IgD-negative memory B cell (primary cell): ENCODE results near the gene DCC. TPM values are rescaled to one million over a fixed set of nuclear protein-coding genes. Genes with fewer than 3 reads are reported as not detected.

ENCODE experiments used
- H3K27ac Mint-ChIP-seq, 3 donors: one replicate each; pipeline ENCODE4 v1.8.0; 2020 to 2022; ENCODE audit warnings: mild to moderate bottlenecking in 3 of 3, mixed read lengths in 3 of 3, moderate library complexity in 1 of 3
- H3K27me3 Mint-ChIP-seq: one replicate; pipeline ENCODE4 v1.8.0; 2021; ENCODE audit warnings: mixed read lengths
- H3K36me3 Mint-ChIP-seq: one replicate; pipeline ENCODE4 v1.8.0; 2020; ENCODE audit warnings: mild to moderate bottlenecking, mixed read lengths
- H3K4me1 Mint-ChIP-seq, 3 donors: one replicate each; pipeline ENCODE4 v1.8.0; 2020 to 2022; ENCODE audit warnings: mixed read lengths in 3 of 3, mild to moderate bottlenecking in 1 of 3
- H3K4me3 Mint-ChIP-seq, 4 donors: one replicate each; pipeline ENCODE4 v1.8.0; 2020 to 2022; ENCODE audit warnings: mild to moderate bottlenecking in 4 of 4, mixed read lengths in 4 of 4, moderate library complexity in 3 of 4
- H3K9me3 Mint-ChIP-seq, 3 donors: one replicate each; pipeline ENCODE4 v1.8.0; 2020 to 2021; ENCODE audit warnings: mixed read lengths in 3 of 3, mild to moderate bottlenecking in 1 of 3
- polyA plus RNA-seq: library from polyadenylated mRNA; unstranded; fragments of 300-500 nt; fragmentation: Illumina TruSeq; gene quantifications from one replicate; pipeline ENCODE4 v1.2.3, GENCODE V29; 2021

DCC gene
- not detected for polyA plus RNA-seq

- peak within 1 kb of the TSS in 1 of 4 donors; percentile 72 for H3K4me3 Mint-ChIP-seq
- peaks cover 0 to 2% (median 0%) of the 10 kb centered on the region in 3 donors for H3K9me3 Mint-ChIP-seq
- no peak within 1 kb of the TSS for H3K27ac Mint-ChIP-seq
- no peaks in the 10 kb centered on the region for H3K4me1 Mint-ChIP-seq
- peaks cover 27% of the 10 kb centered on the region for H3K27me3 Mint-ChIP-seq
- H3K36me3 Mint-ChIP-seq: peaks cover 4% of the 10 kb centered on the region
Observed at GRCh38 chr18:52339891-52340371, at the start of gene DCC. Gene DCC (plus strand): TSS chr18:52340197. CDS start chr18:52340788, 591 bp downstream.

GRCh38 chr18:52310651-52311050, 29.3 kb upstream of the DCC start:
- no peak overlapping the region for H3K4me3 Mint-ChIP-seq
- H3K27me3 Mint-ChIP-seq: no peaks in the 10 kb centered on the region
- H3K27ac Mint-ChIP-seq: no peak overlapping the region
- H3K4me1 Mint-ChIP-seq: no peaks in the 10 kb centered on the region
- peaks cover 0 to 5% (median under 1%) of the 10 kb centered on the region in 3 donors for H3K9me3 Mint-ChIP-seq
- H3K36me3 Mint-ChIP-seq: no peaks in the 10 kb centered on the region

- H3K4me3 Mint-ChIP-seq: no peak overlapping the region
- H3K27me3 Mint-ChIP-seq: no peaks in the 10 kb centered on the region
- H3K27ac Mint-ChIP-seq: no peak overlapping the region
- H3K9me3 Mint-ChIP-seq: peaks cover 0 to 5% (median under 1%) of the 10 kb centered on the region in 3 donors
- no peaks in the 10 kb centered on the region for H3K36me3 Mint-ChIP-seq
- H3K4me1 Mint-ChIP-seq: no peaks in the 10 kb centered on the region
Observed at GRCh38 chr18:52311331-52311730, 28.7 kb upstream of the DCC start.

GRCh38 chr18:52312346-52312745, 27.7 kb upstream of the DCC start:
- Mint-ChIP-seq H3K4me3 (no peak overlapping the region), H3K27me3 (no peaks in the 10 kb centered on the region), H3K9me3 (peaks cover 0 to 2% (median 1%) of the 10 kb centered on the region in 3 donors), H3K36me3 (no peaks in the 10 kb centered on the region), H3K4me1 (no peaks in the 10 kb centered on the region), H3K27ac (no peak overlapping the region)

GRCh38 chr18:52313213-52313612, 26.8 kb upstream of the DCC start:
- no peak overlapping the region for H3K27ac Mint-ChIP-seq
- H3K4me3 Mint-ChIP-seq: no peak overlapping the region
- no peaks in the 10 kb centered on the region for H3K27me3 Mint-ChIP-seq
- peaks cover 0 to 2% (median 1%) of the 10 kb centered on the region in 3 donors for H3K9me3 Mint-ChIP-seq
- H3K36me3 Mint-ChIP-seq: no peaks in the 10 kb centered on the region
- H3K4me1 Mint-ChIP-seq: no peaks in the 10 kb centered on the region

- no peak overlapping the region for H3K4me3 Mint-ChIP-seq
- no peaks in the 10 kb centered on the region for H3K36me3 Mint-ChIP-seq
- no peaks in the 10 kb centered on the region for H3K4me1 Mint-ChIP-seq
- H3K27me3 Mint-ChIP-seq: no peaks in the 10 kb centered on the region
- H3K27ac Mint-ChIP-seq: no peak overlapping the region
- H3K9me3 Mint-ChIP-seq: peaks cover 0 to 2% (median 2%) of the 10 kb centered on the region in 3 donors
Observed at GRCh38 chr18:52319424-52319983, 20.5 kb upstream of the DCC start.

GRCh38 chr18:52322307-52322706, 17.7 kb upstream of the DCC start:
- H3K4me1 Mint-ChIP-seq: no peaks in the 10 kb centered on the region
- no peak overlapping the region for H3K4me3 Mint-ChIP-seq
- H3K36me3 Mint-ChIP-seq: no peaks in the 10 kb centered on the region
- peaks cover 0 to 2% (median 2%) of the 10 kb centered on the region in 3 donors for H3K9me3 Mint-ChIP-seq
- H3K27ac Mint-ChIP-seq: no peak overlapping the region
- H3K27me3 Mint-ChIP-seq: no peaks in the 10 kb centered on the region

- peaks cover 3% of the 10 kb centered on the region for H3K27me3 Mint-ChIP-seq
- no peak overlapping the region for H3K4me3 Mint-ChIP-seq
- no peaks in the 10 kb centered on the region for H3K4me1 Mint-ChIP-seq
- no peaks in the 10 kb centered on the region for H3K36me3 Mint-ChIP-seq
- H3K9me3 Mint-ChIP-seq: peaks cover 0 to 3% (median 2%) of the 10 kb centered on the region in 3 donors
- no peak overlapping the region for H3K27ac Mint-ChIP-seq
Observed at GRCh38 chr18:52323802-52324201, 16.2 kb upstream of the DCC start.

- Mint-ChIP-seq H3K4me3 (no peak overlapping the region), H3K9me3 (peaks cover 0 to 3% (median under 1%) of the 10 kb centered on the region in 3 donors), H3K4me1 (no peaks in the 10 kb centered on the region), H3K27ac (no peak overlapping the region), H3K36me3 (no peaks in the 10 kb centered on the region), H3K27me3 (peaks cover 3% of the 10 kb centered on the region)
Observed at GRCh38 chr18:52325997-52326396, 14.0 kb upstream of the DCC start.

- Mint-ChIP-seq H3K36me3 (no peaks in the 10 kb centered on the region), H3K27me3 (peaks cover 7% of the 10 kb centered on the region), H3K4me1 (no peaks in the 10 kb centered on the region), H3K9me3 (no peaks in the 10 kb centered on the region), H3K27ac (no peak overlapping the region), H3K4me3 (no peak overlapping the region)
Observed at GRCh38 chr18:52333860-52334259, 6.1 kb upstream of the DCC start.

- Mint-ChIP-seq H3K27ac (no peak overlapping the region), H3K36me3 (peaks cover 3% of the 10 kb centered on the region), H3K9me3 (no peaks in the 10 kb centered on the region), H3K4me1 (no peaks in the 10 kb centered on the region), H3K27me3 (peaks cover 8% of the 10 kb centered on the region), H3K4me3 (no peak overlapping the region)
Observed at GRCh38 chr18:52334307-52334706, 5.7 kb upstream of the DCC start.

- Mint-ChIP-seq H3K4me1 (no peaks in the 10 kb centered on the region), H3K36me3 (peaks cover 3% of the 10 kb centered on the region), H3K9me3 (no peaks in the 10 kb centered on the region), H3K27ac (no peak overlapping the region), H3K4me3 (no peak overlapping the region), H3K27me3 (peaks cover 10% of the 10 kb centered on the region)
Observed at GRCh38 chr18:52334896-52335295, 5.1 kb upstream of the DCC start.

GRCh38 chr18:52337276-52337675, 2.7 kb upstream of the DCC start:
- H3K27me3 Mint-ChIP-seq: peaks cover 27% of the 10 kb centered on the region
- H3K27ac Mint-ChIP-seq: no peak overlapping the region
- H3K36me3 Mint-ChIP-seq: peaks cover 4% of the 10 kb centered on the region

GRCh38 chr18:52340406-52341102, 557 bp downstream of the DCC start:
- H3K4me3 Mint-ChIP-seq: peak overlapping the region in 1 of 4 donors; percentile 72
- H3K4me1 Mint-ChIP-seq: no peaks in the 10 kb centered on the region
- peaks cover 0 to 2% (median 0%) of the 10 kb centered on the region in 3 donors for H3K9me3 Mint-ChIP-seq
- H3K27ac Mint-ChIP-seq: no peak overlapping the region
- peaks cover 27% of the 10 kb centered on the region for H3K27me3 Mint-ChIP-seq
- H3K36me3 Mint-ChIP-seq: peaks cover 4% of the 10 kb centered on the region

More at GRCh38 chr18:52337276-52337675, 2.7 kb upstream of the DCC start:
- Mint-ChIP-seq H3K4me1 (no peaks in the 10 kb centered on the region), H3K4me3 (no peak overlapping the region), H3K9me3 (peaks cover 0 to 2% (median 0%) of the 10 kb centered on the region in 3 donors)

- Mint-ChIP-seq H3K4me3 (no peak overlapping the region), H3K27ac (no peak overlapping the region), H3K36me3 (peaks cover 4% of the 10 kb centered on the region)
Observed at GRCh38 chr18:52341103-52341432, 1.1 kb downstream of the DCC start.

More at GRCh38 chr18:52341103-52341432, 1.1 kb downstream of the DCC start:
- Mint-ChIP-seq H3K4me1 (no peaks in the 10 kb centered on the region), H3K9me3 (peaks cover 0 to 2% (median 0%) of the 10 kb centered on the region in 3 donors), H3K27me3 (peaks cover 25% of the 10 kb centered on the region)
